Vagina (tissue), 2 donors: ENCODE data around the gene HNRNPDL.
"Not testable (repeated sequence)": the region's sequence is repeated elsewhere in the genome, so short reads cannot be mapped to it uniquely, and the experiment has no call there.

Experiments used
- CTCF ChIP-seq, 3 experiments: fragments of 450-650 bp in 2 of 3; fragments of 200-600 bp in 1 of 3; sonication (generic) in 1 of 3; IDR thresholded peaks; one replicate each; pipeline ENCODE4 v1.5.1; 2017 to 2019; ENCODE audit warnings: antibody characterized with exemption in 3 of 3, mild to moderate bottlenecking in 2 of 3, moderate library complexity in 2 of 3
- POLR2A ChIP-seq, 2 donors: fragments of 450-650 bp; IDR thresholded peaks; one replicate each; pipeline ENCODE4 v1.6.1; 2017; ENCODE audit warnings: antibody characterized with exemption in 2 of 2, mild to moderate bottlenecking in 2 of 2, moderate library complexity in 2 of 2
- POLR2AphosphoS5 ChIP-seq, 2 donors: sonication (generic); formaldehyde crosslinking; IDR thresholded peaks; one replicate each; pipeline ENCODE4 v1.9.0; 2017; ENCODE audit warnings: antibody characterized with exemption in 2 of 2, mild to moderate bottlenecking in 2 of 2, low read depth in 1 of 2; ENCODE audit not compliant: insufficient read depth in 1 of 2

- TF ChIP-seq CTCF (IDR thresholded peaks at IDR 0.05); POLR2A (IDR thresholded peaks at IDR 0.05); POLR2AphosphoS5 (IDR thresholded peaks at IDR 0.05; ENCODE audit: insufficient read depth in 1 of 2, low read depth in 1 of 2): not testable (repeated sequence)
Measured at GRCh38 chr4:82386312-82386711, 44.0 kb downstream of the HNRNPDL start.
